K562 (cell line): ENCODE data around the gene SNX20. TPM values are rescaled to one million over a fixed set of nuclear protein-coding genes. Genes with fewer than 3 reads are reported as not detected.

Experiments used
- ATAC-seq: fragments of 200-7000 bp; cut with Tn5 transposase; 3 replicates; pipeline ENCODE4 v1.9.1; 2020; ENCODE audit warnings: moderate library complexity
- BruUV-seq: library from RNA; stranded (reverse); fragments of 400-500 nt; replicated peaks from 2 replicates; lab custom pipeline; 2021; lab: Mats Ljungman, UMichigan
- CTCF ChIA-PET: fragments of 300-600 bp; formaldehyde crosslinking; extraction: SDS; loops from one replicate; lab custom pipeline; 2021; ENCODE audit warnings: low intra/inter-chr PET ratio; lab: Yijun Ruan, JAX
- POLR2A ChIA-PET: fragments of 300-600, 350-650 bp; sonication (Branson Sonifier 250); formaldehyde crosslinking; extraction: SDS; loops from one replicate; lab custom pipeline; 2021; ENCODE audit warnings: antibody characterized with exemption, inconsistent platforms; lab: Yijun Ruan, JAX
- DNase-seq, 4 experiments: peaks; one replicate each; pipeline versions ENCODE4 v3.0.0 to v3.0.0-alpha.2; 2011 to 2018; ENCODE audit warnings: low spot score in 3 of 4, mixed read lengths in 3 of 4; ENCODE audit errors: extremely low read depth in 1 of 4
- FAIRE-seq: peaks from 2 replicates; lab custom pipeline; 2011; peaks lifted over from hg19 to GRCh38; lab: Jason Lieb, UNC
- H2AFZ ChIP-seq: 2 replicates; pipeline ENCODE4 v1.6.0; 2011; ENCODE audit warnings: low read depth, low read length, control low read depth, inconsistent platforms
- H3K27ac ChIP-seq: fragments of 200-600 bp; 3 replicates; pipeline ENCODE4 v1.8.0; 2011; ENCODE audit warnings: low read depth, mild to moderate bottlenecking, control low read depth, inconsistent platforms, low read length, moderate library complexity, mixed read lengths; ENCODE audit errors: extremely low read depth
- H3K27me3 ChIP-seq, 2 experiments: fragments of 300-600 bp in 1 of 2; 2 replicates in 1 of 2; 3 replicates in 1 of 2; pipeline versions ENCODE4 v1.6.0 to v1.8.0; 2011; ENCODE audit warnings: inconsistent platforms in 2 of 2, low read length in 2 of 2, mild to moderate bottlenecking in 1 of 2, mixed read lengths in 1 of 2, moderate library complexity in 1 of 2; ENCODE audit not compliant: control insufficient read depth in 2 of 2, insufficient read depth in 2 of 2
- H3K36me3 ChIP-seq: fragments of 300-600 bp; 3 replicates; pipeline ENCODE4 v1.8.0; 2011; ENCODE audit warnings: mild to moderate bottlenecking, low read length, inconsistent platforms; ENCODE audit not compliant: control insufficient read depth, insufficient read depth
- H3K4me1 ChIP-seq, 2 experiments: fragments of 200-600 bp in 1 of 2; replicated peaks in 1 of 2; 2 replicates in 1 of 2; 3 replicates in 1 of 2; pipeline versions ENCODE4 v1.5.1 to v1.8.0; 2011; ENCODE audit warnings: inconsistent platforms in 2 of 2, low read length in 2 of 2, mild to moderate bottlenecking in 1 of 2, mixed read lengths in 1 of 2, moderate library complexity in 1 of 2; ENCODE audit not compliant: control insufficient read depth in 2 of 2, insufficient read depth in 2 of 2
- H3K4me2 ChIP-seq: 2 replicates; pipeline ENCODE4 v1.6.1; 2011; ENCODE audit warnings: low read length, control low read depth, inconsistent platforms, mixed read lengths; ENCODE audit not compliant: insufficient read depth
- H3K4me3 ChIP-seq: fragments of 200-600 bp; sonication (generic), shearing (Covaris generic); 2 replicates; pipeline ENCODE4 v1.5.1; 2016; ENCODE audit warnings: control low read depth, inconsistent platforms
- H3K79me2 ChIP-seq: fragments of 200-600 bp; 3 replicates; pipeline ENCODE4 v1.8.0; 2011; ENCODE audit warnings: low read length, inconsistent platforms; ENCODE audit not compliant: control insufficient read depth, insufficient read depth
- H3K9ac ChIP-seq, 2 experiments: 2 replicates each; pipeline versions ENCODE4 v1.6.0 to v1.6.1; 2011; ENCODE audit warnings: low read depth in 2 of 2, low read length in 2 of 2, control low read depth in 1 of 2, inconsistent platforms in 1 of 2, mild to moderate bottlenecking in 1 of 2, mixed read lengths in 1 of 2; ENCODE audit not compliant: insufficient read depth in 1 of 2
- H3K9me1 ChIP-seq: one replicate; pipeline ENCODE4 v1.6.0; 2011; ENCODE audit warnings: inconsistent platforms, mild to moderate bottlenecking, low read length, moderate library complexity; ENCODE audit not compliant: control insufficient read depth, insufficient read depth
- H3K9me3 ChIP-seq: replicated peaks from 2 replicates; pipeline ENCODE4 v1.5.1; 2011; ENCODE audit warnings: low read depth, low read length, inconsistent platforms; ENCODE audit not compliant: control insufficient read depth, insufficient read depth
- H4K20me1 ChIP-seq: replicated peaks from 2 replicates; pipeline ENCODE4 v1.6.1; 2011; ENCODE audit warnings: low read length, inconsistent platforms, mixed read lengths; ENCODE audit not compliant: control insufficient read depth, insufficient read depth
- FOXK1 ChIP-seq: sonication (generic); formaldehyde crosslinking; IDR thresholded peaks from 2 replicates; pipeline ENCODE4 v1.8.0; 2022; ENCODE audit warnings: missing genetic modification reagents, mild to moderate bottlenecking, borderline replicate concordance
- MTA1 ChIP-seq: fragments of 450-650 bp; IDR thresholded peaks from 2 replicates; pipeline ENCODE4 v1.6.1; 2017; ENCODE audit warnings: borderline replicate concordance
- MYBL2 ChIP-seq, 2 experiments: fragments of 450-650 bp in 1 of 2; sonication (generic) in 1 of 2; formaldehyde crosslinking in 1 of 2; IDR thresholded peaks; 2 replicates each; pipeline versions ENCODE4 v1.6.1 to v1.8.1; 2017 to 2022; ENCODE audit warnings: borderline replicate concordance in 1 of 2, inconsistent platforms in 1 of 2, low read depth in 1 of 2, mild to moderate bottlenecking in 1 of 2, missing genetic modification reagents in 1 of 2, moderate library complexity in 1 of 2
- NFIC ChIP-seq: fragments of 450-650 bp; IDR thresholded peaks from 2 replicates; pipeline ENCODE4 v1.6.1; 2017; ENCODE audit warnings: mild to moderate bottlenecking, inconsistent platforms
- PHF8 ChIP-seq: fragments of 200-600 bp; sonication (generic); IDR thresholded peaks from 2 replicates; pipeline ENCODE4 v1.6.1; 2012; ENCODE audit warnings: mixed run types, mild to moderate bottlenecking, inconsistent platforms, low read length, moderate library complexity, borderline replicate concordance
- PTRF ChIP-seq: fragments of 450-650 bp; IDR thresholded peaks from 2 replicates; pipeline ENCODE4 v1.6.1; 2016; ENCODE audit warnings: mild to moderate bottlenecking, missing genetic modification characterization, missing compliant biosample characterization
- SIN3A ChIP-seq, 2 experiments: fragments of 150-350 bp in 1 of 2; IDR thresholded peaks; 2 replicates each; pipeline ENCODE4 v1.6.1; 2011 to 2016; ENCODE audit warnings: borderline replicate concordance in 2 of 2, low read depth in 2 of 2, low read length in 2 of 2, mild to moderate bottlenecking in 2 of 2, moderate library complexity in 2 of 2; ENCODE audit not compliant: control insufficient read depth in 1 of 2
- ZNF23 ChIP-seq: fragments of 250-450 bp; sonication (Bioruptor Pico); IDR thresholded peaks from 2 replicates; pipeline ENCODE4 v1.4.0; 2020; ENCODE audit warnings: mild to moderate bottlenecking
- ZNF263 ChIP-seq: sonication (generic); formaldehyde crosslinking; IDR thresholded peaks from 2 replicates; pipeline ENCODE4 v1.8.0; 2022; ENCODE audit warnings: mild to moderate bottlenecking, missing genetic modification reagents, borderline replicate concordance
- ZSCAN32 ChIP-seq: fragments of 450-650 bp; formaldehyde crosslinking; IDR thresholded peaks from 2 replicates; pipeline ENCODE4 v1.4.0; 2020; ENCODE audit warnings: mild to moderate bottlenecking, moderate library complexity
- WGBS: fragments of 100-300 bp; shearing (Covaris generic); methylation state at CpG from one replicate; pipeline ENCODE4 v1.1.6; 2016; ENCODE audit warnings: low coverage, mixed read lengths; ENCODE audit not compliant: insufficient coverage; ENCODE audit errors: missing lambda C conversion rate; 5-methylcytosine and 5-hydroxymethylcytosine counted together
- in situ Hi-C: fragments of 300-500 bp; cut with MboI; formaldehyde crosslinking; loops from 4 replicates; pipeline ENCODE4 v1.15.0; 2018; ENCODE audit warnings: inconsistent platforms, mixed read lengths
- intact Hi-C: fragments of 100-400 bp; cut with micrococcal nuclease; formaldehyde crosslinking; loops from 2 replicates; pipeline ENCODE4 v1.14.2; 2022
- polyA plus RNA-seq, 8 experiments: library from polyadenylated mRNA; depleted of rRNA in 4 of 8; stranded (reverse) in 5 of 8; unstranded in 3 of 8; fragments of >200 nt; fragmentation: Nextera tagmentation in 2 of 8; fragmentation: Illumina TruSeq in 1 of 8; extraction: Ambion mirVana in 2 of 8; extraction: Trizol in 1 of 8; gene quantifications; 2 replicates each; pipeline versions ENCODE4 v1.2.1 to v1.2.3, GENCODE V29; 2011 to 2014; ENCODE audit warnings: inconsistent platforms in 1 of 8, missing spikeins in 1 of 8
- total RNA-seq, 7 experiments: library from RNA; depleted of rRNA in 6 of 7; stranded (reverse); fragments of >200 nt in 6 of 7; fragmentation: Illumina TruSeq in 2 of 7; extraction: Trizol in 2 of 7; gene quantifications; 2 replicates each; pipeline versions ENCODE4 v1.2.1 to v1.2.3, GENCODE V29; 2011 to 2021; ENCODE audit warnings: low replicate concordance in 1 of 7
- TF ChIP-seq, protein P1 (sequence below), 2 experiments: IDR thresholded peaks in 1 of 2; conservative IDR thresholded peaks in 1 of 2; 2 replicates each; pipeline ENCODE4 v1.6.1; 2016; ENCODE audit warnings: low read depth in 2 of 2, mild to moderate bottlenecking in 1 of 2, missing compliant biosample characterization in 1 of 2, missing genetic modification characterization in 1 of 2, moderate library complexity in 1 of 2

SNX20 gene
- total and polyA plus RNA-seq, 9 of the 15 experiments (the other 6 are each of a cell fraction or from before 2014, with no cell fraction given), result 0.04 to 0.07 TPM; not detected in 7

- DNase-seq (no peak), ATAC-seq (no peak), FAIRE-seq (no peak)
- no peak overlapping the region for H3K4me3 ChIP-seq
- no TSS peak for BruUV-seq
- H2AFZ ChIP-seq, result no peak overlapping the region
- TF ChIP-seq PTRF (tag), result no peak
- peak; percentile 59; the same call in 1 of the 2 replicates for TF ChIP-seq NFIC
- TF ChIP-seq FOXK1 (CRISPR knock-in tag), result no peak
- no peak for TF ChIP-seq ZNF23 (CRISPR knock-in tag)
- TF ChIP-seq ZNF263 (CRISPR knock-in tag), result peak; percentile 72; the same call in 1 of the 2 replicates
- ChIA-PET CTCF (no interaction called here), POLR2A (no interaction called here)
- H3K79me2 ChIP-seq, result no peaks in the 10 kb centered on the region
- H4K20me1 ChIP-seq, result no peaks in the 10 kb centered on the region
- 7% methylated on average over 22 of the region's 25 CpGs for WGBS
- no peak overlapping the region for H3K9ac ChIP-seq
- H3K9me3 ChIP-seq, result no peaks in the 10 kb centered on the region
- H3K4me1 ChIP-seq, result peaks cover 0 to 13% of the 10 kb centered on the region in 2 experiments; a peak in 3 of 5 replicates
- peaks cover 12 to 55% of the 10 kb centered on the region in 2 experiments; a peak in 4 of 5 replicates for H3K27me3 ChIP-seq
- H3K9me1 ChIP-seq, result no peaks in the 10 kb centered on the region
- no peak overlapping the region for H3K27ac ChIP-seq
- intact Hi-C loops, result no loop called here
- in situ Hi-C loops, result no loop called here
- no peaks in the 10 kb centered on the region for H3K36me3 ChIP-seq
- H3K4me2 ChIP-seq, result no peak overlapping the region
Measured at GRCh38 chr16:50711862-50712559, 30.9 kb upstream of the SNX20 start.

DNA sequence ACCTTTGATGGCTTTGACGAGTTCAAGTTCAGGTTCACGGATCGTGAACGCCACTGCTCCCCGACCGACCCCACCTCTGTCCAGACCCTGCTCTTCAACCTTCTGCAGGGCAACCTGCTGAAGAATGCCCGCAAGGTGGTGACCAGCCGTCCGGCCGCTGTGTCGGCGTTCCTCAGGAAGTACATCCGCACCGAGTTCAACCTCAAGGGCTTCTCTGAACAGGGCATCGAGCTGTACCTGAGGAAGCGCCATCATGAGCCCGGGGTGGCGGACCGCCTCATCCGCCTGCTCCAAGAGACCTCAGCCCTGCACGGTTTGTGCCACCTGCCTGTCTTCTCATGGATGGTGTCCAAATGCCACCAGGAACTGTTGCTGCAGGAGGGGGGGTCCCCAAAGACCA, 29.9 kb upstream of the SNX20 start:
- no peaks in the 10 kb centered on the region for H3K9me3 ChIP-seq
- TF ChIP-seq SIN3A (IDR thresholded peaks at IDR 0.05; ENCODE audit: borderline replicate concordance in 2 of 2, control insufficient read depth in 1 of 2, low read depth in 2 of 2, low read length in 2 of 2) (no peak), MTA1 (no peak), ZSCAN32 (no peak), PHF8 (no peak), MYBL2 (IDR thresholded peaks at IDR 0.05; ENCODE audit: low read depth) (no peak), MYBL2 (CRISPR knock-in tag; IDR thresholded peaks at IDR 0.05; ENCODE audit: borderline replicate concordance) (no peak)
- TF ChIP-seq, protein P1, sequence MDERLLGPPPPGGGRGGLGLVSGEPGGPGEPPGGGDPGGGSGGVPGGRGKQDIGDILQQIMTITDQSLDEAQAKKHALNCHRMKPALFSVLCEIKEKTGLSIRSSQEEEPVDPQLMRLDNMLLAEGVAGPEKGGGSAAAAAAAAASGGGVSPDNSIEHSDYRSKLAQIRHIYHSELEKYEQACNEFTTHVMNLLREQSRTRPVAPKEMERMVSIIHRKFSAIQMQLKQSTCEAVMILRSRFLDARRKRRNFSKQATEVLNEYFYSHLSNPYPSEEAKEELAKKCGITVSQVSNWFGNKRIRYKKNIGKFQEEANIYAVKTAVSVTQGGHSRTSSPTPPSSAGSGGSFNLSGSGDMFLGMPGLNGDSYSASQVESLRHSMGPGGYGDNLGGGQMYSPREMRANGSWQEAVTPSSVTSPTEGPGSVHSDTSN (CRISPR knock-in tag; IDR thresholded peaks at IDR 0.05; ENCODE audit: low read depth), result no peak
- TF ChIP-seq, protein P1 (tag; conservative IDR thresholded peaks at IDR 0.05; ENCODE audit: low read depth), result no peak

More for the DNA sequence above, 29.9 kb upstream of the SNX20 start:
- Histone ChIP-seq H3K4me2 (no peak overlapping the region), H3K9ac (no peak overlapping the region; a peak in 1 of 4 replicates), H3K79me2 (no peaks in the 10 kb centered on the region), H3K36me3 (no peaks in the 10 kb centered on the region), H4K20me1 (no peaks in the 10 kb centered on the region), H3K4me1 (peaks cover 0 to 13% of the 10 kb centered on the region in 2 experiments; a peak in 3 of 5 replicates), H2AFZ (no peak overlapping the region), H3K4me3 (no peak overlapping the region), H3K27ac (no peak overlapping the region), H3K27me3 (peaks cover 12 to 49% of the 10 kb centered on the region in 2 experiments; a peak in 4 of 5 replicates), H3K9me1 (no peaks in the 10 kb centered on the region)
- no peak for ATAC-seq
- POLR2A ChIA-PET, result no interaction called here
- BruUV-seq, result no TSS peak
- intact Hi-C loops (no loop called here), in situ Hi-C loops (no loop called here)
- CTCF ChIA-PET, result no interaction called here
- no peak for DNase-seq
- no peak for FAIRE-seq
- 8% methylated on average over 12 of the region's 21 CpGs for WGBS
